HepG2 (cell line): Measurements from ENCODE around the gene GGT1. TPM values are rescaled to one million over a fixed set of nuclear protein-coding genes. Genes with fewer than 3 reads are reported as not detected.

ENCODE experiments used
- E2F5 ChIP-seq: sonication (generic); formaldehyde crosslinking; conservative IDR thresholded peaks from 2 replicates; pipeline ENCODE4 v1.4.0; 2020; ENCODE audit warnings: missing genetic modification reagents
- ELF3 ChIP-seq: IDR thresholded peaks from 2 replicates; pipeline ENCODE4 v1.6.1; 2016; ENCODE audit warnings: missing genetic modification reagents, missing compliant biosample characterization
- FOSL2 ChIP-seq: sonication (generic); formaldehyde crosslinking; IDR thresholded peaks from 2 replicates; pipeline ENCODE4 v1.4.0; 2020; ENCODE audit warnings: missing genetic modification reagents
- FOXA3 ChIP-seq: IDR thresholded peaks from 2 replicates; pipeline ENCODE4 v1.6.1; 2016; ENCODE audit warnings: missing genetic modification reagents, missing compliant biosample characterization
- FOXC1 ChIP-seq: sonication (generic); formaldehyde crosslinking; IDR thresholded peaks from 2 replicates; pipeline ENCODE4 v1.8.0; 2022; ENCODE audit warnings: mild to moderate bottlenecking, missing genetic modification reagents, borderline replicate concordance
- GZF1 ChIP-seq: sonication (generic); formaldehyde crosslinking; IDR thresholded peaks from 2 replicates; pipeline ENCODE4 v1.5.1; 2020; ENCODE audit warnings: mild to moderate bottlenecking, missing genetic modification reagents
- HIC2 ChIP-seq: sonication (generic); formaldehyde crosslinking; IDR thresholded peaks from 2 replicates; pipeline ENCODE4 v1.9.0; 2022; ENCODE audit warnings: low read depth, missing genetic modification reagents
- NFYB ChIP-seq: sonication (generic); formaldehyde crosslinking; IDR thresholded peaks from 2 replicates; pipeline ENCODE4 v1.4.0; 2020; ENCODE audit warnings: missing genetic modification reagents
- PBX2 ChIP-seq: IDR thresholded peaks from 2 replicates; pipeline ENCODE4 v1.6.1; 2016; ENCODE audit warnings: control low read depth
- PCBP2 ChIP-seq: fragments of 200-400 bp; formaldehyde crosslinking; optimal IDR thresholded peaks from 2 replicates; pipeline ENCODE3; 2018; ENCODE audit warnings: low read length, low read depth; ENCODE audit not compliant: poor library complexity, severe bottlenecking
- RERE ChIP-seq: IDR thresholded peaks from 2 replicates; pipeline ENCODE4 v1.6.1; 2016; ENCODE audit warnings: low read depth, missing genetic modification reagents, missing compliant biosample characterization
- SCMH1 ChIP-seq: sonication (generic); formaldehyde crosslinking; IDR thresholded peaks from 2 replicates; pipeline ENCODE4 v1.9.0; 2021; ENCODE audit warnings: missing genetic modification reagents, mild to moderate bottlenecking, borderline replicate concordance
- ZNF512B ChIP-seq: sonication (generic); formaldehyde crosslinking; IDR thresholded peaks from 2 replicates; pipeline ENCODE4 v1.5.1; 2020; ENCODE audit warnings: missing genetic modification reagents, mild to moderate bottlenecking, borderline replicate concordance
- ZNF615 ChIP-seq: sonication (generic); formaldehyde crosslinking; IDR thresholded peaks from 2 replicates; pipeline ENCODE4 v1.5.0; 2020; ENCODE audit warnings: mild to moderate bottlenecking, missing genetic modification reagents, borderline replicate concordance
- ZNF672 ChIP-seq: sonication (generic); formaldehyde crosslinking; IDR thresholded peaks from 2 replicates; pipeline ENCODE4 v1.8.1; 2022; ENCODE audit warnings: missing genetic modification reagents
- ZNF777 ChIP-seq: sonication (generic); formaldehyde crosslinking; IDR thresholded peaks from 2 replicates; pipeline ENCODE4 v1.4.0; 2020; ENCODE audit warnings: missing genetic modification reagents
- polyA plus RNA-seq, 8 experiments: library from polyadenylated mRNA; depleted of rRNA in 3 of 8; stranded (reverse) in 7 of 8; unstranded in 1 of 8; fragments of >200 nt; fragmentation: Illumina TruSeq in 4 of 8; extraction: Trizol in 4 of 8; gene quantifications; 2 replicates each; pipeline versions ENCODE4 v1.2.1 to v1.2.3, GENCODE V29; 2011 to 2016; ENCODE audit warnings: low read depth in 4 of 8, missing spikeins in 1 of 8, mixed read lengths in 1 of 8; ENCODE audit not compliant: insufficient read depth in 1 of 8
- total RNA-seq, 5 experiments: library from RNA; depleted of rRNA; stranded (reverse); fragments of >200 nt; fragmentation: Illumina TruSeq; extraction: Trizol; gene quantifications; 2 replicates each; pipeline ENCODE4 v1.2.3, GENCODE V29; 2016; ENCODE audit warnings: low read depth in 1 of 5

GGT1 gene
- total and polyA plus RNA-seq, 2 of the 13 experiments (the other 11 are each of a cell fraction or from before 2014, with no cell fraction given), result 29.9 to 103 TPM

- TF ChIP-seq FOXA3 (CRISPR knock-in tag), result peak; percentile 68
- TF ChIP-seq E2F5 (CRISPR knock-in tag), result 0 out of 2 replicates have a peak, but pooled peaks have one; percentile 52
- no peak for TF ChIP-seq ZNF672
- peak; percentile 86 for TF ChIP-seq NFYB
- peak; percentile 67; the same call in 1 of the 2 replicates for TF ChIP-seq HIC2 (CRISPR knock-in tag)
- 0 out of 2 replicates have a peak, but pooled peaks have one; percentile 15 for TF ChIP-seq PBX2
- no peak for TF ChIP-seq RERE (CRISPR knock-in tag)
- no peak for TF ChIP-seq ZNF512B (CRISPR knock-in tag)
- peak; percentile 79; the same call in 1 of the 2 replicates for TF ChIP-seq GZF1 (CRISPR knock-in tag)
- TF ChIP-seq FOXC1 (CRISPR knock-in tag), result peak; percentile 80
- TF ChIP-seq ZNF777 (CRISPR knock-in tag), result peak; percentile 49; the same call in 1 of the 2 replicates
- TF ChIP-seq SCMH1, result no peak
- TF ChIP-seq PCBP2, result no peak
- peak; percentile 74 for TF ChIP-seq FOSL2 (CRISPR knock-in tag)
- TF ChIP-seq ELF3 (CRISPR knock-in tag), result peak; percentile 77
- TF ChIP-seq ZNF615 (CRISPR knock-in tag), result peak; percentile 90; the same call in 1 of the 2 replicates
Observed at GRCh38 chr22:24555165-24556039, 47.6 kb upstream of the GGT1 start, which contains the start of gene SNRPD3 (continued).
